Endothelial cell of umbilical vein (primary cell): ENCODE measurements around the gene AP1M1. TPM values are rescaled to one million over a fixed set of nuclear protein-coding genes. Genes with fewer than 3 reads are reported as not detected.

Source experiments
- polyA plus RNA-seq, 4 experiments: library from polyadenylated mRNA; depleted of rRNA in 3 of 4; stranded (reverse) in 3 of 4; unstranded in 1 of 4; fragments of >200 nt; gene quantifications; 2 replicates each; pipeline versions ENCODE4 v1.2.1 to v1.2.3, GENCODE V29; 2011 to 2012; ENCODE audit warnings: missing spikeins in 1 of 4
- small RNA-seq: library from RNA; depleted of rRNA; stranded (forward); fragments of <200 nt; gene quantifications from one replicate; pipeline ENCODE3, GENCODE V24; 2012; ENCODE audit warnings: low replicate concordance, low read depth; ENCODE audit not compliant: insufficient read depth, insufficient read length
- total RNA-seq: library from RNA; stranded (reverse); gene quantifications from 2 replicates; pipeline ENCODE4 v1.2.3, GENCODE V29; 2021

AP1M1 gene
- total and polyA plus RNA-seq, 2 donors (not counting 3 experiments of a cell fraction or from before 2014, with no cell fraction given), result 99.3 to 129 TPM

Small RNAs within 50 kb of the gene (small RNA-seq; reads per million reads assigned to genes)
- gene RF00017, result not detected

Other genes starting within 250 kb of the AP1M1 start
- gene OR10H4, start 248.9 kb upstream of the AP1M1 start, total RNA-seq, result not detected in 2 replicates
- gene OR10H4, start 248.9 kb upstream of the AP1M1 start, polyA plus RNA-seq, result not detected in 2 replicates
- 875 and 924 TPM in 2 replicates for gene TPM4, start 121.4 kb upstream of the AP1M1 start, total RNA-seq
- 356 and 430 TPM in 2 replicates for gene TPM4, start 121.4 kb upstream of the AP1M1 start, polyA plus RNA-seq
- 98.9 and 107 TPM in 2 replicates for gene RAB8A, start 86.0 kb upstream of the AP1M1 start, total RNA-seq
- gene RAB8A, start 86.0 kb upstream of the AP1M1 start, polyA plus RNA-seq, result 62.1 and 81.5 TPM in 2 replicates
- gene HSH2D, start 54.2 kb upstream of the AP1M1 start, total RNA-seq, result not detected in 2 replicates
- gene HSH2D, start 54.2 kb upstream of the AP1M1 start, polyA plus RNA-seq, result not detected in 2 replicates
- gene CIB3, start 24.4 kb upstream of the AP1M1 start, total RNA-seq, result not detected in 2 replicates
- gene CIB3, start 24.4 kb upstream of the AP1M1 start, polyA plus RNA-seq, result not detected in 2 replicates
- 76.3 and 82.8 TPM in 2 replicates for gene FAM32A, start 12.5 kb upstream of the AP1M1 start, total RNA-seq
- 107 and 130 TPM in 2 replicates for gene FAM32A, start 12.5 kb upstream of the AP1M1 start, polyA plus RNA-seq
- 23.4 and 37.7 TPM in 2 replicates for gene KLF2, start 126.9 kb downstream of the AP1M1 start, total RNA-seq
- 30.3 and 30.6 TPM in 2 replicates for gene KLF2, start 126.9 kb downstream of the AP1M1 start, polyA plus RNA-seq